Measurements from ENCODE around the gene HTR7.

The HTR7 gene

DNA sequence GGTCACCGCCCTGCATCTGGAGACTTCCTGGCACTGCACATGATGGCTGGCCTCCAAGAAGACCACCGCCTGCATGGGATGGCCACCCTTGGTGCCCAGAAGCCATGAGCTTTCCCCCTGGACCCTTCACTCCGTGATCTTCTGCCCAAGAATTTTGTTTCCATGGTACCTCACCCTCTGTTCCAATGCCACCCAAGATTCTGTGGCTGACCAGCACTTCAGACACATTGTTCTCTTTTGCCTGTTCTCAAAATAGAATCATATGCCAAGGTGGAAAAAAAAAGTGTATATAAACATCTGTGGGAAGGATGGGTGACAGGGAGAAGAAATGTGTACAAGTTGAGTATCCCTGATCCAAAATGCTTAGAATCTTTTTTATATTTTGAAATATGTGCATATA, 12.1 kb downstream of the HTR7 start:
- Histone ChIP-seq H2BK5ac (ENCODE audit: low read depth, low read length, poor library complexity, severe bottlenecking) (no peak overlapping the region), H3K4me3 (ENCODE audit: insufficient read depth in 1 of 2, low read depth in 1 of 2, low read length in 2 of 2) (no peak overlapping the region), H2AFZ (ENCODE audit: low read depth, low read length) (no peak overlapping the region), H3K79me1 (replicated peaks; ENCODE audit: low read length, poor library complexity, severe bottlenecking) (no peaks in the 10 kb centered on the region), H3K23ac (ENCODE audit: low read length in 2 of 2) (no peak overlapping the region), H3K27ac (ENCODE audit: low read length, poor library complexity, severe bottlenecking) (no peak overlapping the region), H2AK5ac (ENCODE audit: low read length, severe bottlenecking) (no peak overlapping the region), H3K36me3 (ENCODE audit: control insufficient read depth in 1 of 2, insufficient read depth in 2 of 2, low read depth in 1 of 2, low read length in 2 of 2) (no peaks in the 10 kb centered on the region), H3K9me3 (ENCODE audit: control insufficient read depth, low read length) (peaks cover 16% of the 10 kb centered on the region), H3K9ac (ENCODE audit: low read length) (no peak overlapping the region), H4K91ac (ENCODE audit: low read length) (no peak overlapping the region), H3K4me1 (ENCODE audit: control insufficient read depth, insufficient read depth, low read depth, low read length) (no peaks in the 10 kb centered on the region), H3K14ac (ENCODE audit: low read length in 2 of 2) (no peak overlapping the region), H2BK12ac (ENCODE audit: low read length in 2 of 2) (no peak overlapping the region), H3K4ac (ENCODE audit: low read depth in 1 of 2, low read length in 2 of 2) (no peak overlapping the region), H3K27me3 (ENCODE audit: control insufficient read depth in 1 of 2, insufficient read depth in 1 of 2, low read length in 2 of 2) (no peaks in the 10 kb centered on the region), H4K8ac (ENCODE audit: low read length) (no peak overlapping the region), H2BK120ac (ENCODE audit: low read depth, low read length) (no peak overlapping the region), H3K4me2 (ENCODE audit: low read length, poor library complexity, severe bottlenecking) (no peak overlapping the region), H2BK15ac (ENCODE audit: low read depth, poor library complexity, severe bottlenecking) (no peak overlapping the region), H3K18ac (ENCODE audit: low read depth in 1 of 2, low read length in 2 of 2) (no peak overlapping the region)
- 70% methylated on average over 3 of the region's 3 CpGs for WGBS
- no peak for DNase-seq

GRCh38 chr10:90842725-90843124, 15.1 kb downstream of the HTR7 start:
- Histone ChIP-seq H3K9ac (ENCODE audit: low read length) (no peak overlapping the region), H2BK5ac (ENCODE audit: low read depth, low read length, poor library complexity, severe bottlenecking) (no peak overlapping the region), H3K36me3 (ENCODE audit: control insufficient read depth in 1 of 2, insufficient read depth in 2 of 2, low read depth in 1 of 2, low read length in 2 of 2) (no peaks in the 10 kb centered on the region), H2AK5ac (ENCODE audit: low read length, severe bottlenecking) (no peak overlapping the region), H3K14ac (ENCODE audit: low read length in 2 of 2) (no peak overlapping the region), H3K4ac (ENCODE audit: low read depth in 1 of 2, low read length in 2 of 2) (no peak overlapping the region), H3K23ac (ENCODE audit: low read length in 2 of 2) (no peak overlapping the region), H4K8ac (ENCODE audit: low read length) (no peak overlapping the region), H2BK12ac (ENCODE audit: low read length in 2 of 2) (no peak overlapping the region), H4K91ac (ENCODE audit: low read length) (no peak overlapping the region), H3K79me1 (replicated peaks; ENCODE audit: low read length, poor library complexity, severe bottlenecking) (no peaks in the 10 kb centered on the region), H3K18ac (ENCODE audit: low read depth in 1 of 2, low read length in 2 of 2) (no peak overlapping the region), H3K4me2 (ENCODE audit: low read length, poor library complexity, severe bottlenecking) (no peak overlapping the region), H3K4me1 (ENCODE audit: control insufficient read depth, insufficient read depth, low read depth, low read length) (no peaks in the 10 kb centered on the region), H3K9me3 (ENCODE audit: control insufficient read depth, low read length) (no peaks in the 10 kb centered on the region), H3K27me3 (ENCODE audit: control insufficient read depth in 1 of 2, insufficient read depth in 1 of 2, low read length in 2 of 2) (no peaks in the 10 kb centered on the region), H2AFZ (ENCODE audit: low read depth, low read length) (no peak overlapping the region), H3K4me3 (ENCODE audit: insufficient read depth in 1 of 2, low read depth in 1 of 2, low read length in 2 of 2) (no peak overlapping the region), H2BK15ac (ENCODE audit: low read depth, poor library complexity, severe bottlenecking) (no peak overlapping the region), H2BK120ac (ENCODE audit: low read depth, low read length) (no peak overlapping the region), H3K27ac (ENCODE audit: low read length, poor library complexity, severe bottlenecking) (no peak overlapping the region)
- DNase-seq: no peak
- WGBS: 44% methylated on average over 1 of the region's 1 CpG

- H3K18ac ChIP-seq (ENCODE audit: low read depth in 1 of 2, low read length in 2 of 2): no peak overlapping the region
Measured at GRCh38 chr10:90837486-90837885, 20.4 kb downstream of the HTR7 start.

DNA sequence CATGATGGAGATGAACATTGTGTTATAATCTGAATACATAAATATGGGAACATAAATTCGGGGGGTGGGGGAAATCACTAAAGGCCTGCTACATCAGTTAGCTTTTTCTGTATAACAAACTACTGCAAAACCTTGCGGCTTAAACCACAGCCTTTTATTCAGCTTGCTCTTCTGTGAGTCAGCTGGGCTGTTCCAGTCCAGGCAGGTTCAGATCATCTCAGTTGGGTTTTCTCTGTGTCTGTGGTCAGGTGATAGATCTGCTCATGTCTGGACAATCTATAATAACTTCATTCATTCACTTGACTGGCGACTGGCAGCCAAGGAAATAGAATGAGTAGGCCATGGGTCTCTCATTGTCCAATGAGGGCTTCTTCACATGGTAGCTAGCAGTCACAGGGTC, 23.5 kb downstream of the HTR7 start:
- Histone ChIP-seq H3K9me3 (ENCODE audit: control insufficient read depth, low read length) (no peaks in the 10 kb centered on the region), H2AFZ (ENCODE audit: low read depth, low read length) (no peak overlapping the region), H3K4ac (ENCODE audit: low read depth in 1 of 2, low read length in 2 of 2) (no peak overlapping the region), H4K8ac (ENCODE audit: low read length) (no peak overlapping the region), H2BK12ac (ENCODE audit: low read length in 2 of 2) (no peak overlapping the region), H4K91ac (ENCODE audit: low read length) (no peak overlapping the region), H3K4me3 (ENCODE audit: insufficient read depth in 1 of 2, low read depth in 1 of 2, low read length in 2 of 2) (no peak overlapping the region), H3K9ac (ENCODE audit: low read length) (no peak overlapping the region), H3K27ac (ENCODE audit: low read length, poor library complexity, severe bottlenecking) (no peak overlapping the region), H2BK15ac (ENCODE audit: low read depth, poor library complexity, severe bottlenecking) (no peak overlapping the region), H2BK120ac (ENCODE audit: low read depth, low read length) (no peak overlapping the region), H3K14ac (ENCODE audit: low read length in 2 of 2) (no peak overlapping the region), H3K23ac (ENCODE audit: low read length in 2 of 2) (no peak overlapping the region), H2AK5ac (ENCODE audit: low read length, severe bottlenecking) (no peak overlapping the region), H3K4me1 (ENCODE audit: control insufficient read depth, insufficient read depth, low read depth, low read length) (peaks cover 1% of the 10 kb centered on the region), H3K36me3 (ENCODE audit: control insufficient read depth in 1 of 2, insufficient read depth in 2 of 2, low read depth in 1 of 2, low read length in 2 of 2) (no peaks in the 10 kb centered on the region), H3K4me2 (ENCODE audit: low read length, poor library complexity, severe bottlenecking) (no peak overlapping the region), H2BK5ac (ENCODE audit: low read depth, low read length, poor library complexity, severe bottlenecking) (no peak overlapping the region), H3K27me3 (ENCODE audit: control insufficient read depth in 1 of 2, insufficient read depth in 1 of 2, low read length in 2 of 2) (no peaks in the 10 kb centered on the region), H3K18ac (ENCODE audit: low read depth in 1 of 2, low read length in 2 of 2) (no peak overlapping the region), H3K79me1 (replicated peaks; ENCODE audit: low read length, poor library complexity, severe bottlenecking) (no peaks in the 10 kb centered on the region)
- 93% methylated on average over 3 of the region's 3 CpGs for WGBS
- no peak for DNase-seq

More at GRCh38 chr10:90837486-90837885, 20.4 kb downstream of the HTR7 start:
- no peak overlapping the region for H2AK5ac ChIP-seq (ENCODE audit: low read length, severe bottlenecking)
- H3K4ac ChIP-seq (ENCODE audit: low read depth in 1 of 2, low read length in 2 of 2): no peak overlapping the region
- WGBS: 93% methylated on average over 1 of the region's 1 CpG
- H2BK12ac ChIP-seq (ENCODE audit: low read length in 2 of 2): no peak overlapping the region
- H3K9ac ChIP-seq (ENCODE audit: low read length): no peak overlapping the region
- no peaks in the 10 kb centered on the region for H3K4me1 ChIP-seq (ENCODE audit: control insufficient read depth, insufficient read depth, low read depth, low read length)
- H3K4me3 ChIP-seq (ENCODE audit: insufficient read depth in 1 of 2, low read depth in 1 of 2, low read length in 2 of 2): no peak overlapping the region
- H4K8ac ChIP-seq (ENCODE audit: low read length): no peak overlapping the region
- DNase-seq: no peak
- no peak overlapping the region for H4K91ac ChIP-seq (ENCODE audit: low read length)
- no peak overlapping the region for H3K14ac ChIP-seq (ENCODE audit: low read length in 2 of 2)
- H3K36me3 ChIP-seq (ENCODE audit: control insufficient read depth in 1 of 2, insufficient read depth in 2 of 2, low read depth in 1 of 2, low read length in 2 of 2): no peaks in the 10 kb centered on the region
- H3K79me1 ChIP-seq (replicated peaks; ENCODE audit: low read length, poor library complexity, severe bottlenecking): no peaks in the 10 kb centered on the region
- no peak overlapping the region for H3K27ac ChIP-seq (ENCODE audit: low read length, poor library complexity, severe bottlenecking)
- no peaks in the 10 kb centered on the region for H3K9me3 ChIP-seq (ENCODE audit: control insufficient read depth, low read length)
- H3K4me2 ChIP-seq (ENCODE audit: low read length, poor library complexity, severe bottlenecking): no peak overlapping the region
- H3K23ac ChIP-seq (ENCODE audit: low read length in 2 of 2): no peak overlapping the region
- no peak overlapping the region for H2AFZ ChIP-seq (ENCODE audit: low read depth, low read length)
- no peak overlapping the region for H2BK120ac ChIP-seq (ENCODE audit: low read depth, low read length)
- H2BK5ac ChIP-seq (ENCODE audit: low read depth, low read length, poor library complexity, severe bottlenecking): no peak overlapping the region
- no peak overlapping the region for H2BK15ac ChIP-seq (ENCODE audit: low read depth, poor library complexity, severe bottlenecking)
- no peaks in the 10 kb centered on the region for H3K27me3 ChIP-seq (ENCODE audit: control insufficient read depth in 1 of 2, insufficient read depth in 1 of 2, low read length in 2 of 2)

Data from mesenchymal stem cell (in vitro differentiated cells and primary cell).